Fibroblast of lung (primary cell): ENCODE results near the gene POFUT1.

Experiments
- EZH2 ChIP-seq: IDR thresholded peaks from 2 replicates; pipeline ENCODE4 v1.5.1; 2012; ENCODE audit warnings: low read length, control low read depth, mild to moderate bottlenecking; ENCODE audit errors: missing control alignments
- TF ChIP-seq, protein P1 (sequence below), 2 donors: IDR thresholded peaks in 1 of 2; conservative IDR thresholded peaks in 1 of 2; 1 replicate in 1 of 2; 2 replicates in 1 of 2; pipeline ENCODE4 v1.5.1; 2011 to 2012; ENCODE audit warnings: low read length in 2 of 2, control low read depth in 1 of 2, inconsistent platforms in 1 of 2, low read depth in 1 of 2, mild to moderate bottlenecking in 1 of 2

DNA sequence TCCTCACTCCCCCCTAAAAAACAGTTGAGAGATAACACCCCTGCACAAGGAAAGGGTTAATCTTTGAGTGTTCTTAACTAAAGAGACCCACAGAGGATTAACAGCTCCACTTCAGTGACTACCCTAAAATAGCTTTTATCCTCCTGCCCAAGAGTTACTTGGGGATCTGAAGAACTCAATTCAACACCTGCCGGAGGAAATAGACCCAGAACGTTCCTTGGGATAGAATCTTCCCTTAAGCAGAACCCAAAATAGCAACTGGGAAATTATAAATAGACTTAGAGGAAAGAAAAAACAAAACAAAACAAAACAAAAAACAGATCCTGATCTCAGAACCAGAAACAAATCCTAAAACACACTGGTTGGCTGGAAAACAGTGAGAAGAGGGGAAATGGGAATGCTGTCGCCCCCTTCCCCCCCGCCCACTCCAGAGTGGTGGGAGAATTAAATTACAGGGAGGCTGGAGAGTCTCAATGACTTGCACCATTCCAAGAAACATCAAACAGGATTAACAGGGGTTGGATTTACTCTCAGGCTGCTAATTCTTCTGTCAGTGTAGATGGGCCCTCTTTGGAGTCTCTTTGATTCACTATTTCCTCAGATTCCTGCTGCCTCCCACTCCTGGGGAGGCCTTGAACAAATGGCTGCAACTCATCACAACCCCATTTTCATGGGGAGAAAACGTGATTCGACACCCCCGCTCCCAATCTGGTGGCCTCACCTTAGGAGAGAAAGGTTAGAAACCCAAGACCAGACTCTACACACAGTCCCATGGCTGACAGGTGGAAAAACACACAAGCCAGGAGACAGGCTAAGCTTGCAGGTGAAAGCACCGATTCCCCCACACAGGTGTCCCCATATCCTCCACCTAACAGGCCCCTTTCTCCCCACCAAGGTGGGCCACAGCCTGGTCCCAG is 1.6 kb upstream of the POFUT1 start:
- TF ChIP-seq, protein P1, sequence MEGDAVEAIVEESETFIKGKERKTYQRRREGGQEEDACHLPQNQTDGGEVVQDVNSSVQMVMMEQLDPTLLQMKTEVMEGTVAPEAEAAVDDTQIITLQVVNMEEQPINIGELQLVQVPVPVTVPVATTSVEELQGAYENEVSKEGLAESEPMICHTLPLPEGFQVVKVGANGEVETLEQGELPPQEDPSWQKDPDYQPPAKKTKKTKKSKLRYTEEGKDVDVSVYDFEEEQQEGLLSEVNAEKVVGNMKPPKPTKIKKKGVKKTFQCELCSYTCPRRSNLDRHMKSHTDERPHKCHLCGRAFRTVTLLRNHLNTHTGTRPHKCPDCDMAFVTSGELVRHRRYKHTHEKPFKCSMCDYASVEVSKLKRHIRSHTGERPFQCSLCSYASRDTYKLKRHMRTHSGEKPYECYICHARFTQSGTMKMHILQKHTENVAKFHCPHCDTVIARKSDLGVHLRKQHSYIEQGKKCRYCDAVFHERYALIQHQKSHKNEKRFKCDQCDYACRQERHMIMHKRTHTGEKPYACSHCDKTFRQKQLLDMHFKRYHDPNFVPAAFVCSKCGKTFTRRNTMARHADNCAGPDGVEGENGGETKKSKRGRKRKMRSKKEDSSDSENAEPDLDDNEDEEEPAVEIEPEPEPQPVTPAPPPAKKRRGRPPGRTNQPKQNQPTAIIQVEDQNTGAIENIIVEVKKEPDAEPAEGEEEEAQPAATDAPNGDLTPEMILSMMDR (conservative IDR thresholded peaks at IDR 0.05 in 1 of 2, IDR thresholded peaks at IDR 0.05 in 1 of 2; ENCODE audit: low read depth in 1 of 2, low read length in 2 of 2) = no peak
- no peak for TF ChIP-seq EZH2
